ENCODE data around the gene RASL12. TPM values are rescaled to one million over a fixed set of nuclear protein-coding genes. Genes with fewer than 3 reads are reported as not detected.
A peak's percentile ranks its signal among the peaks of the same experiment; 100 is the strongest.
"Not testable (repeated sequence)": the region's sequence is repeated elsewhere in the genome, so short reads cannot be mapped to it uniquely, and the experiment has no call there.

The RASL12 gene
- total RNA-seq, 8 experiments from 2014 or later = 0.05 to 0.73 (median 0.15) TPM; not detected in 3

DNA sequence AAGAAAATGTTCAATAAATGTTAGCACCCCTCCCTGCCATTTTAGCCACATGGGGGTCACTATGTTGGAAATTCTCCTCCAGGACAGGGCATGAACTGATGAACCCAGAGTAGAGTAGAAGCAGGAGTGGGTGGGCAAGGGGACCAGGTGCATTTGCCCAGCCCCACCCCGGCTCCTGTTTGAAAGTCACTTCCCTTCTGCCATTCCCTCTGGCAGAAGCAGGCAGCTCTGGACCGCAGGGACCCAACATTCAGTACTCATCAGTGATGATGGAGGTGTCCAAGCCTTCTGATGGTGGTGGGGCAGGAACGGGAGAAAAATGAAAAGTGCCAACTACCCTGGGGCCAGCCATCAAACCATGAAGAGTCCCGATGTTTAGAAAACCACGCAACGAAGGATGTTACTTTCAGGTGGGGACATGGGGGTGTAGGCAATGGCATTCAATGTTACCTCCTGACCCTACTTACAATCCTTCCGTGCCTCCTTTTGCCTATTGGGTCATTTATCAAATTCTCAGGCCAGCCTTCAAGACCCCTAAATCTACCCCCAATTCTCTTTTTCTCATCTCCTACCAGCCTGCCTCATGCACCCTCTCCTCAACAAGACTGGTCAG, 30.0 kb upstream of the RASL12 start:
- Histone ChIP-seq H3K4me3 (no peak overlapping the region), H3K4me1 (replicated peaks in 1 of 2) (no peaks in the 10 kb centered on the region), H3K27ac (no peak overlapping the region)
- WGBS, 10 experiments = 56 to 100% (median 95%) methylated on average over 1 to 6 of the region's 7 CpGs; no CpG with 5 or more reads in 3 of the 10 experiments
- no peak for ATAC-seq (replicated peaks in 6 of 8)
- in situ Hi-C loops (cut with MboI; ENCODE audit: low pct_unique_long_range_greater_than_20kb in 2 of 9, low sequenced_read_pairs in 9 of 9, unreplicated experiment in 9 of 9) = no loop called here

DNA sequence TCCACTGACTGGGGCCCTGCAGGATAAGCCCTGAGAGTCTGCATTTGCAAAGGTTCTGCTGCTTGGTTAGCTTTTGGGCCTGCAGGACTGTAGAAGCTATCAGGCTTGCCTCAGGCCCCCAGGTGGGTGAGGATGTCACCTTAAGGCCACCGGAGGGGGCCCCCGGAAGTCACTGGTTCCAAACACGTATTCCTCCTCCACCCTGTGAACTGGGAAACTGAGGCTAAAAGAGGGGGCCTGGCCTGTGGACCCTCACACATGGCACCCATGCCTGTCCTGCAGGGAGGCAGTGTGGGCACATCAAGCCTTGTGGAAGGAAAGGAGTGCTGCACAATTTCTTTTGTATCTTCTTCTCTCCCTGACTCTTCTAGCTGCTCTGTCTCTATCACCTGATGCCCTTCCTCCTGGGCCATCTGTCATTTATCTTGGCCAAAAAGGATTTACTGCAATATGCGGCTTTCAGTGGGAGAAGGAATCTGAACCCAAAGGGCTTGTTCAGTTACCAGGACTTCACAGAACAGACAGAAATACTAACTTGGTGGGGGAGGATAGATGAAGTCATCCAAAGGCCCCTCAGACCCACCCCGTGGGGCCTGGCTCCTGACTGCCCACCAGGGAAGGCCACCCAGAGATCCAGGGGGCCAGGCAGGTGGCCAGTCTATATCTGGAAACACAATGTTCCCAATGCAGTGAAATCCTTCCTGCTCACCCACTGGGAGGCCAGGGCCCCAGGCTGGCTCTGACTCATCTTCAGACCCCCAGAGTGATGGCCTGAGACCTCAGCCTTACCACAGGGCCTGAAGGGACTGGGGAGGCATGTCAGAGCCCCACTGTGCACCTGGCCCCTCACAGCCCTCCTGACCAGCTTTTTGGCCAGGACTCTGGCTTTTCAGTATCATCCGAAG, 28.9 kb upstream of the RASL12 start:
- H3K27ac ChIP-seq = no peak overlapping the region
- H3K4me3 ChIP-seq = no peak overlapping the region
- 73 to 100% (median 100%) methylated on average over 1 to 3 of the region's 6 CpGs; no CpG with 5 or more reads in 5 of the 10 experiments for WGBS, 10 experiments
- H3K4me1 ChIP-seq (replicated peaks in 1 of 2) = no peaks in the 10 kb centered on the region
- no peak for ATAC-seq (replicated peaks in 6 of 8)
- in situ Hi-C loops (cut with MboI; ENCODE audit: low pct_unique_long_range_greater_than_20kb in 2 of 9, low sequenced_read_pairs in 9 of 9, unreplicated experiment in 9 of 9) = no loop called here

DNA sequence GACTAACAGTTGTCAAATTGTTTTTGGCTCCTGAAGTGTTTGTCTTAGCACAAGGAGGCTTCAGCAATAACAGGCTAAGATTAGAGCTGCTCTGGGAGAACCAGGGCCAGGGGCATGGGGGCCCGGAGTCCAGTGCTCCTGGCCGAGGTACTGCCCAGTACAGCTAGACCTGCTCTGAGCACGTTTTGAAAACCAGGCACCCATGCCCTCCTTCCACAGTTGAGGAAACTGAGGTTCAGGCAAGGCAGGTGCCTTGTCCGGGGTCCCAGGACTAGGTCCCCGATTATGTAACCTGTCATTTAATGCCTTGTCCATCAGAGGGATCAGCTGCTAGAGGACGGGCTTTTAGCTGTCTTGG, 27.9 kb upstream of the RASL12 start:
- H3K4me3 ChIP-seq = no peak overlapping the region
- no peak overlapping the region for H3K27ac ChIP-seq
- 80 to 100% (median 98%) methylated on average over 1 to 5 of the region's 6 CpGs; no CpG with 5 or more reads in 4 of the 10 experiments for WGBS, 10 experiments
- in situ Hi-C loops (cut with MboI; ENCODE audit: low pct_unique_long_range_greater_than_20kb in 2 of 9, low sequenced_read_pairs in 9 of 9, unreplicated experiment in 9 of 9) = no loop called here
- H3K4me1 ChIP-seq (replicated peaks in 1 of 2) = no peaks in the 10 kb centered on the region
- ATAC-seq (replicated peaks in 6 of 8) = no peak

DNA sequence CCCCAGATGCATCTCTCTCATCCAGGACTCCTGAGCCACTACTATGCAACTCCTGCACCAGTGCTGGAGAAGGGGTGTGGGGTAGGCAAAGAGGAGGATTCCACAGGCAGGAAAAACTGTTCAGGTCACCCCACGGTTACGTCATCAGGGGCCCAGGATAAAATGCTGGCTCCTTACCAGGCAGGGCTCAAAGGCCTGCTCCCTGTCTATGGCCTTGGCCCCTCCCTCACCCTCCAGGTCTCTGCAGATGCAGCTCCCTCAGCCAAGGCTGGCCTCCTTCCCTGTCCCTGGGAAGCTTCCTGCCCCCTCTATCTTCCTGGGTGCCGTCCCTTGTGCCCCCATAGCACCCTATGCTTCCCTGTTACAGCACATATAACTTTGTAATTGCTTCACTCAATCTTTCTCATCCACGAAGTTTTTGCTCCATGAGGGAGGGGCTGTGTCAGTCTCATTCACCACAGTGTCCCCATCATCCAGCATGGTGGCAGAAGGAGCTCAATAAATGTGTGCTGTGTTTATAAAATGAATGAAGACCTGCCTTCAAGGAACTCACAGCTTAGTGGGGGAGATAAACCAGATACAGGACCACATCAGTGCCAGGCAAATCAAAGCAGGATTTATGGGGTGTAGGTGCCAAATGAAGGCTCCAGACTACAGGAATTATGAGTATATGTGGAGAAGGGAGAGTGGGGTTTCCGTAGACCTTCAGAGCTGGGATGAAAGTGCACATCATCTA, 27.4 kb upstream of the RASL12 start:
- WGBS, 10 experiments = 0 to 100% (median 56%) methylated on average over 1 to 3 of the region's 5 CpGs; no CpG with 5 or more reads in 2 of the 10 experiments

DNA sequence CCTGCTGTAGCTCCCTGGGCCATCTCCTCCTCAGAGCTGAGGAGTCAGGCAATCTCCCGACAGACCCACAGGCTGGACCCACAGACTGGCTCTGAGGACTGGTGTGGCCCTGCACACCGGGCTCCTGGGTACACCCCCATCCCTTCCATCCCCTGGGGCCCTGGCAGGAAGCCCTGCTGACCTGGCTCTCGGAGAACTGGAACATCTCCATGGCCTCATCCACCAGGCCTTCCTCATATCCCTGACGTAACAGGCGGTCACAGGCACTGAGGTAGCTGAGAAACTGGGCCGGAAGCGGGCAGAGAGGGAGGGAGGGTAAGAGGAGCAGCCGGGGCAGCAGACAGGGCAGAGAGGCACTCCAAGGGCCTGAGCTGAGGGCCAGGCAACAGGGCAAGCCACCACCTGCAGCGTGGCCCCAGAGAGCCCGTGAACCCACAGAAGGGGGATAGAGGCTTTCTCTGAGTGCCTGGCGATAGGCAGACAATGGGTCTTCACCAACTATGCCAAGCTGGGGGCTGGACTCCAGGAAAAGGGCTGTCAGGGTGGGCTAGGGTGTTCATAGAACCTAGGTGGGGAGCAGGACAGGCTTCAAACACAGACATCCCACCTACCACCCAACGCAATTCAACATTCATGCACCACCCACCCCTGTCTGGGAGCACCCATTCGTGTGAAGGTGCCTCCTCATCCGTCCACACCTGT, 26.7 kb upstream of the RASL12 start:
- peak in 3 of 8 experiments; percentile 6 to 31 (median 17) for ATAC-seq (replicated peaks in 6 of 8)
- 80 to 100% methylated on average over 1 of the region's 14 CpGs; no CpG with 5 or more reads in 8 of the 10 experiments for WGBS, 10 experiments
- H3K4me3 ChIP-seq = no peak overlapping the region
- in situ Hi-C loops (cut with MboI; ENCODE audit: low pct_unique_long_range_greater_than_20kb in 2 of 9, low sequenced_read_pairs in 9 of 9, unreplicated experiment in 9 of 9) = no loop called here
- H3K4me1 ChIP-seq (replicated peaks in 1 of 2) = peaks cover 0 to under 1% of the 10 kb centered on the region in 2 donors
- H3K27ac ChIP-seq = no peak overlapping the region

More for the DNA sequence above, 27.4 kb upstream of the RASL12 start:
- Histone ChIP-seq H3K27ac (no peak overlapping the region), H3K4me3 (no peak overlapping the region), H3K4me1 (replicated peaks in 1 of 2) (no peaks in the 10 kb centered on the region)
- in situ Hi-C loops (cut with MboI; ENCODE audit: low pct_unique_long_range_greater_than_20kb in 2 of 9, low sequenced_read_pairs in 9 of 9, unreplicated experiment in 9 of 9) = no loop called here
- peak in 2 of 8 experiments; percentile 16 to 24 for ATAC-seq (replicated peaks in 6 of 8)

DNA sequence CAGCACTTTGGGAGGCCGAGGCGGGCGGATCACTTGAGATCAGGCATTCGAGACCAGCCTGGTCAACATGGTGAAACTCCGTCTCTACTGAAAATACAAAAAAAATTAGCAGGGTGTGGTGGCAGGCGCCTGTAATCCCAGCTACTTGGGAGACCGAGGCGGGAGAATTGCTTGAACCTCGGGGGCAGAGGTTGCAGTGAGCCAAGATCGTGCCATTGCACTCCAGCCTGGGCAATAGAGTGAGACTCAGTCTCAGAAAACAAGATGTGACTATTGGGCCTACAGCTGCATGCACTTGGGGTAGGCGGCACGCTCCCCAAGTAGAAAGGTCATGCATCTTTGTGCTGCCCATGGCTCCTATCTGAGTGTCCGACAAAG, 26.0 kb upstream of the RASL12 start:
- H3K27ac ChIP-seq; ATAC-seq (replicated peaks in 6 of 8); in situ Hi-C loops (cut with MboI; ENCODE audit: low pct_unique_long_range_greater_than_20kb in 2 of 9, low sequenced_read_pairs in 9 of 9, unreplicated experiment in 9 of 9); H3K4me1 ChIP-seq (replicated peaks in 1 of 2); H3K4me3 ChIP-seq: not testable (repeated sequence)
- WGBS, 10 experiments = 67 to 94% (median 94%) methylated on average over 1 to 7 of the region's 13 CpGs; no CpG with 5 or more reads in 7 of the 10 experiments

DNA sequence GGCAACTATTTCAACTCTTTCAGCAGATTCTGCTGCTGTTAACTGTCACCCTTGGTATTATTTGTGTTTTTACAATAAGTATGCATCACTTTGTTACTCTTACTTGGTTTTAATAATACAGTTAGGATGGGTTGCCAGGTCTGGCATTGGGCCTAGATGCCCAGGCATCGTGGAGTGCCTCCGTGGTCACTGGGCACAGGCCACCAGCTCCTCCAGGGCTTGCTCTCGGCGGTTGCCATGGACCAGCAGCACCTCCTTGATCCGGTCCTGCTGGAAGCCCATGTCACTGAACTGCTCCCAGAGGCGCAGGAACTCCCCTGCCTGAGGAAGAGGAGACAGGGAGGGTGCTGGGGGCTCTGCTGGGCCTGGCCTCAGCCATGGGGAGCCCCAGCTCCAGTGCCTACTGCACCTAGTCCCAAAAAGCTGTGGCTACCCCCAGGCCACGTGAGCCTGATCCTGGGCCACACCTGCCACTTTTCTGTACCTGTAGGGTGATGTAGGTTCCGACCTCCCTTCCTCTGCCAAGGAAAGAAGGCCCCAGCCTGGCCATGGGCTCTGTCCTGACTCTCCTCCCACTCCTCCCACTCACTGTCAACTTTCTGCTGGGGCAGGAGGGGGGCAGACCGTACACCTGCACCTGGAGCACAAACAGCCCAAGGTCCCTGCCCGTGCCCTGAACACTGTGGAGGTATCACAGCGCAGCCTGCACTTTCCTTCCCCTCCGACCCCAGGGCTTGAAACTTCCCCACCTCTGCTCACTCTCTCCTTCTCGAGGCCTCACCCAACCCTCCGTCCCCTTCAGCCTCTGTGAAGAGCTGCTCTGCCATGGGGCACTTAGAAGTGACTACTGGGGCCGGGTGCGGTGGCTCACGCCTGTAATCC, 25.4 kb upstream of the RASL12 start:
- Histone ChIP-seq H3K4me3 (no peak overlapping the region), H3K4me1 (replicated peaks in 1 of 2) (peaks cover 0 to 4% of the 10 kb centered on the region in 2 donors), H3K27ac (no peak overlapping the region)
- in situ Hi-C loops (cut with MboI; ENCODE audit: low pct_unique_long_range_greater_than_20kb in 2 of 9, low sequenced_read_pairs in 9 of 9, unreplicated experiment in 9 of 9) = no loop called here
- ATAC-seq (replicated peaks in 6 of 8) = peak in 2 of 8 experiments; percentile 6 to 38
- 40 to 100% (median 80%) methylated on average over 1 to 6 of the region's 17 CpGs; no CpG with 5 or more reads in 3 of the 10 experiments for WGBS, 10 experiments

DNA sequence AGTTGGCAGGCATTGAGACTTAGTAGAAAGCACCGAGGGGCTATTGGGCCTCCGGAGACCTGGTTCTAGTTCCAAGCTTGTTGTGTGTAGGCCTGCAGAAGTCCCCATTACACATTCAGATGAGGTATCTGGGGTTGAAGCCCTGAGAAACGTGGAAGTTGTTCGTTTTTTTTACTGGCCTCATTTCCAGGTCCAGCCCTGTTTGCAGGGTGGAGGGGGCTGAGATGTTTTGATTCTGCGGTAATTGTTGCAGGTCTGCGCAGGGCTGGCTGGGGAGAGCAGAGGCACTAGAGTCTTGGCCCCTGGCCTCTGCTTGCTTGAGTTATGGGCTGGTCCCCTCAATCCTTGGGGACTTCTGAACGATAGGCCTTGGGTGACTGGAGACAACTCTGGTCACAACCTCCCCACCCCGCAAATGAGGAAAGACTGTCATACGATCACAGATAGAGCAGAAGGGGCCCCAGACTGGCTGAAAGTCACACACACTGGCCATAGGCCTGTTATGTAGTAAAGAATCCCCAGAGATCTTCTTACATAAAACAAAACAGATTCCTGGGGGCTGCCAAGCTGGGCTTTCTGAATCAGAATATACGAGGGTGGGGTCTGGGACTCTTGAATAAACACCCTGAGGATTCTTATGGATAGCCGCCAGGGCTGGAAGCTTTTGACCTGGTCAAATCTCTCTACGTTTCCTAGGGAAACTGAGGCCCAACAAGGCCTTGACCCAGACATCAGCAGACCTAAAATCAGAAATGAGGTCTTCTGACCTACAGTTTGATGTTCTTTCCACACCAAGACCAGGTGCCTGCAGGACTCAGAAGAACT, 24.4 kb upstream of the RASL12 start:
- Histone ChIP-seq H3K4me3 (no peak overlapping the region), H3K4me1 (replicated peaks in 1 of 2) (peaks cover 0 to 4% of the 10 kb centered on the region in 2 donors), H3K27ac (no peak overlapping the region)
- WGBS, 10 experiments = 17 to 87% (median 69%) methylated on average over 1 to 8 of the region's 12 CpGs; no CpG with 5 or more reads in 2 of the 10 experiments
- in situ Hi-C loops (cut with MboI; ENCODE audit: low pct_unique_long_range_greater_than_20kb in 2 of 9, low sequenced_read_pairs in 9 of 9, unreplicated experiment in 9 of 9) = no loop called here
- peak in 1 of 8 experiments; percentile 33 for ATAC-seq (replicated peaks in 6 of 8)

DNA sequence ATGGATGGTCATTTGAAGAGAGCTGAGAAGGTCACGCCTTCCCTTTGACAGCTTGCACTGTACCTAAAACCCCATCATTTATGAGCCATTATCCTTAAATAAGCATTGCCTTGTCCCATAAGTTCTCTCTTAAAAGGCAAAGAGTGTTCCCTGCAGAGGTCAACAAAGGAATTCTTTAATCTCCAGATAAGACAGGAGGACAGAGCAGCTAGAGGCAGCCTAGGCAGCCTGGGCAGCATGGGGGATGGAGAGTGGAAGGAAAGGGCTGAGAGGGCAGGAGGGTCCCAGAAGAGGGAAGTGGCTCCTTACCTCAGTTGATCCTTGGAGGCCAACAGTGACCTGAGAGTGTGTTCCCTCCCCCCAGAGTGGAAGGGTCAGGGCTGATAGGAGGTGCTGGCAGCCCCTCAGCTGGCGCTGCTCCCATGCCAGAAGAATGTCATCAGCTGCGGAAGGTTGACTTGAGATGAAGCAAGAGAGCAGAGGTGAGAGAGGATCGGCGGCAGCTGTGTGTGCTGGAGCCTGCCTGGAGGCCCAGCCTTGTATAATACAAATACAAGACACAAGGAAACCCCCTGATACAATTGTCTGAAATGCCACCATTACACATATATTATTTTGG, 21.5 kb upstream of the RASL12 start:
- Histone ChIP-seq H3K4me1 (replicated peaks in 1 of 2) (peaks cover 4 to 6% of the 10 kb centered on the region in 2 donors), H3K4me3 (no peak overlapping the region), H3K27ac (no peak overlapping the region)
- in situ Hi-C loops (cut with MboI; ENCODE audit: low pct_unique_long_range_greater_than_20kb in 2 of 9, low sequenced_read_pairs in 9 of 9, unreplicated experiment in 9 of 9) = no loop called here
- no peak for ATAC-seq (replicated peaks in 6 of 8)
- WGBS, 10 experiments = 55 to 100% (median 88%) methylated on average over 1 to 3 of the region's 5 CpGs; no CpG with 5 or more reads in 3 of the 10 experiments

DNA sequence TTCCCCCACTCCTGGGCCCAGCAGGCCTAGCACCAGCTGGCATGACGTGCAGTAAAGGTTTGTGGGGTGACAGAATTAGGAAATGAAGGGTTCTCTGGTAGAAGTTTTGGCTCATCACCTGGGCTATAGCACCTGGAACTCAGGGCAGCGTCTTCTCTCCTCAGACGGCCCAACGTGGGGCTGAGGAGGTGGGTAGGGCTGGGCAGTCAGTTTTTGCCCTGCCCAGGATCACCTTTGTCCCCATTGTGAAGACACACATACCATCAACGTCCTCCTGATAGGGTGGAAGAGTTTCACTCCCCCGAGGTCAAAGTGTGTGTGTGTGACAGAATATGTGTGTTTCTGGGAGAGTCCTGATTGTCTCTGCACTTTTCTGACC, 20.8 kb upstream of the RASL12 start:
- peaks cover 10 to 11% of the 10 kb centered on the region in 2 donors for H3K4me1 ChIP-seq (replicated peaks in 1 of 2)
- no peak overlapping the region for H3K27ac ChIP-seq
- in situ Hi-C loops (cut with MboI; ENCODE audit: low pct_unique_long_range_greater_than_20kb in 2 of 9, low sequenced_read_pairs in 9 of 9, unreplicated experiment in 9 of 9) = no loop called here
- H3K4me3 ChIP-seq = no peak overlapping the region
- ATAC-seq (replicated peaks in 6 of 8) = no peak
- 70 to 100% (median 78%) methylated on average over 1 to 4 of the region's 6 CpGs; no CpG with 5 or more reads in 6 of the 10 experiments for WGBS, 10 experiments
